HG02588 (cell line): ENCODE measurements around the gene METTL5.
"Not testable (repeated sequence)": the region's sequence is repeated elsewhere in the genome, so short reads cannot be mapped to it uniquely, and the experiment has no call there.

Experiments used
- ATAC-seq: cut with Tn5 transposase; IDR thresholded peaks from one replicate; pipeline ENCODE4 v1.9.1; 2021; ENCODE audit warnings: mild to moderate bottlenecking, moderate library complexity; ENCODE audit not compliant: unreplicated experiment

Gene METTL5

DNA sequence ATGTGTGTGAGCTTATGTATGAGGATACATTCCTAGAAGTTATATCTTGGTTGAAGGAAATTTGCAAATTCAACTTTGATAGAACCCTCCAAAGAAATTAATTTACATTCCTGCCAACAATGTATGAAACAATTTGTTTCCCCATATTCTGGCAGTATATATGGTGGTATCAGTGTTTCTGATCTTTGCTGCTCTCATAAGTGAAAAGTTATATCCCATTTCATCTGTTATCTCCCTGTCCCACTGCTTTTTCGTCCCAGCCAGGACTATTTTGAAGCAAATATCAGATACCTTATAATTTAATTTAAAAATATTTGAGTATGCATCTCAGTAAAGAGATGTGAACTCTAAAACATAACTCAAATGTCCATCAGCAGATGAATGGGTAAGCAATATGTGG, 9.7 kb upstream of the METTL5 start:
- no peak for ATAC-seq

DNA sequence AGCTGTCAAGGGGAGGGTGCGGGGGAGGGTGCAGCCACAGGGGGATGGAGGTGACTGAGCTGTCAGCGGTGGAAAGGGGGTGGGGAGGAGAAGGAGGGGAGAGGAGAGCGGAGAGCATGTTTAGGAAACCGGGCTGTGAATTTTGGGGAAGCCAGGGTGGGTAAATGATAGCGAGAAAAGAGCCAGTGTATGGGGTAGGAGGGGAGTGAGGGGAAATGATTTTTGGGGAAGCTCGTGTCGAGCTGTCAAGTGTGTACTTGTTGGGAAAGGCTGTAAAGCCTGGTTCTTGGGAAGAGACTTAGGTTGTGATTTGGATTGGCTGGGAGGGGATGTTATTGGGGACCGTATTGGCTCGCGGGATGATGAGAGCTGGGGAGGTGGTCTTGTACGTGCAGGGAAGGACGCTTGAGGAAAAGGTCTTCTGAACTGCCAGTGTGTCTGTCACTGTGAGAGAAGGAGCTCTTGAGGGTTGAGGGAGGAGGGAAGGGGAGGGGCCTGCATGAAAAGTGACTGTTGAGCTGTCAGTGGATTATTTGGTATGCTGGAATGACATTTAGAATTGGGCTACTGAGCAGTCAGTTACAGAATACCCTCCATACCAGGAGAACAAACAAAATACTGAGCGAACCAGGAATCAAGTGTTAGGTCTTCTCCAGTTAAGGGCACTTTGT, 3.6 kb upstream of the METTL5 start:
- ATAC-seq, result peak; percentile 23

DNA sequence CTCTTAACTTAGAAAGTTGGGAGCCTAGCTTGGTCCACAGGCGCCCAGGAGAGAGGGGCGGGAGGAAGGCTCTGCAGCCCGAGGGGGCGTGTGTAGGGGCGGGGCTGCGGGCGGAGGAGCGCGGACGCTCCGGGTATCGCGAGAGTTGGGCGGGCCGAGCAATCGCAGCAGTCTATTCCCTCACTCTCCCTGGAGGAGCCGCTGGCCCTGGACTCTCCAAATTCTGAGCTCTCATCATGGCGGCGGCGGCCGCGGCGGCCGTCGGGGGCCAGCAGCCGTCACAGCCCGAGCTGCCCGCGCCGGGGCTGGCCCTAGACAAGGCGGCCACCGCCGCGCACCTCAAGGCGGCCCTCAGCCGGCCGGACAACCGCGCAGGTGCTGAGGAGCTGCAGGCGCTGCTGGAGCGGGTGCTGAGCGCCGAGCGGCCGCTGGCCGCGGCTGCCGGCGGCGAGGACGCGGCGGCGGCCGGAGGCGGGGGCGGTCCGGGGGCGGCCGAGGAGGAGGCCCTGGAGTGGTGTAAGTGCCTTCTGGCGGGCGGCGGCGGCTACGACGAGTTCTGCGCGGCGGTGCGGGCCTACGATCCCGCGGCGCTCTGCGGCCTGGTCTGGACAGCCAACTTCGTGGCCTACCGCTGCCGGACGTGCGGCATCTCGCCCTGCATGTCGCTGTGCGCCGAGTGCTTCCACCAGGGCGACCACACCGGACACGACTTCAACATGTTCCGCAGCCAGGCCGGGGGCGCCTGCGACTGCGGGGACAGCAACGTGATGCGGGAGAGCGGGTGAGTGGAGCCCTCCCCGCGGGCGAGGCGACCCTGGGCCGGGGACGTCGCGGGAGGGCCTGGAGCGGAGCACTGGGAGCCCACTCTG, 2.8 kb upstream of the METTL5 start, which contains the start of gene UBR3:
Gene UBR3 (plus strand): TSS at position 183 of the 869 bp plus-strand sequence. CDS start 54 bp downstream, at position 237.
- ATAC-seq, result peak; percentile 79

DNA sequence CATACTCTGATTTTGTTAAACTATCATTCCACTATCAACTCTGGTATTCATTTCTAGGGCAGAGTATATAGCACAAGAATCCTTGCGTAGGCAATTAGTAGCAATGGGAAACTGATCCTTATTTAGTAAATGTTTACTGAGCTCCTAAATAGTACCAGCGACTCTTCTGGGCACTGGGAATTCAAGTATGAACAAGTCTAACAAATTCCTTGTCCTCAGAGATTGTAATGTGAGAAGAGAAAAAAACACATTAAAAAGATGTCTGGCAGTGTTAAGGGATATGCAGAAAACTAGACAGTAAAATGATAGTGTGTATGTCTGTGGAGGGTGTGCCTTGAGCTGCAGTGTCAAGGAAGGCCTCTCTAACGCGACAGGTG, 721 bp downstream of the METTL5 start:
- ATAC-seq, result no peak

DNA sequence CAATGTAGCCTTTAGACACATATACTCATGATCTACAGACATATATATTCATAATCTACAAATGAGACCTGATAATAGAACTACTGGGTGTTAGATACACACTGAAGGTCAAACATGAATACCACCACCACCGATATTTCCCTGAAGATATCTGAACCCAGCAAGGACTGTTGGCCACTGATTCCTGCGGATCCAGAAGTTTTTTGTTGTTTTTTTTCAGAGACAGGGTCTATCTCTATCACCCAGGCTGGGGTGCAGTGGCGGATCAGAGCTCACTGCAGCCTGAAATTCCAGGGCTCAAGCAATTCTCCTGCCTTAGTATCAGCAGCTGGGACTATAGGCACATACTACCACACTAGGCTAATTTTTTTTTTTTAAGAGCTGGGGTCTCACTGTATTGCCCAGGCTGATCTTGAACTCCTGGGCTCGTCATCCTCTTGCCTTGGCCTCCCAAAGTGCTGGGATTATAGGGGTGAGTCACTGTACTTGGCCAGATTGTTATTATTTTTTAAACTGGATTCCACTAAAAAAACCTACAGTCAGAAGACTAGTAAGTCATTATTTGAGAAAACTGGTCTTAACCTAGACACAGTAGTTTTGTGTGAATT, 1.8 kb downstream of the METTL5 start:
- ATAC-seq, result no peak

DNA sequence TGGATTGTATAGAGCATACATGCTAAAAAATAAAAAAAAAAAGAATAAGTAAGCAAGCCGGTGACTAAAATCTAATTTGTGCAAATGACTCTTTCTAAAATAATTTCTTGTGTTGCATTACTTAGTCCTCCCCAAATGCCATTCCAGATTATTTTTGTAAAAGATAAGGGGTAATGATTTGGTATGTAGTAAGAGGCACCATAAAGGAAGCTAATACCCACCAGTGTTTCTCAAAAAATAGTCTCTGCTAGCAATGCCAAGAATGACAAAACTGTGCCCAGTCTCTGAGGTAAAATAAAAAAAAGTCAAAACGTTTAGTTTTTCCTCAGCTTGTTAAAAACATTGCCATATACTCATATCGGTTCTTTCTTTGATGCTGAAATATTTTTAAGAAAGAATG, 2.7 kb downstream of the METTL5 start:
- no peak for ATAC-seq

DNA sequence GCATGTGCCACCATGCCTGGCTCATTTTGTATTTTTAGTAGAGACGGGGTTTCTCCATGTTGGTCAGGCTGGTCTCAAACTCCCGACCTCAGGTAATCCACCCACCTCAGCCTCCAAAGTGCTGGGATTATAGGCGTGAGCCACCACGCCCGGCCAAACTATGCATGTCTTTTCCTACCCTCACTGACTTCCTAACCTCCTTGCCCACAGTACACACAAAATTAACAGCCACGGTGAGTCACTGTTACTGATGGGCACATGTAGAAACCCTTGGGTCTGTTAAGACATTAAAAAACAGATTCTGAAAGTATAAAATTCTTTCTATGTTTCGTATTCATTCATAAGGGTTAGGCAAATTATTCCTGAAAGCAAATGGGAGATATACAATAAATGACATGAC, 4.6 kb downstream of the METTL5 start:
- ATAC-seq, result not testable (repeated sequence)

DNA sequence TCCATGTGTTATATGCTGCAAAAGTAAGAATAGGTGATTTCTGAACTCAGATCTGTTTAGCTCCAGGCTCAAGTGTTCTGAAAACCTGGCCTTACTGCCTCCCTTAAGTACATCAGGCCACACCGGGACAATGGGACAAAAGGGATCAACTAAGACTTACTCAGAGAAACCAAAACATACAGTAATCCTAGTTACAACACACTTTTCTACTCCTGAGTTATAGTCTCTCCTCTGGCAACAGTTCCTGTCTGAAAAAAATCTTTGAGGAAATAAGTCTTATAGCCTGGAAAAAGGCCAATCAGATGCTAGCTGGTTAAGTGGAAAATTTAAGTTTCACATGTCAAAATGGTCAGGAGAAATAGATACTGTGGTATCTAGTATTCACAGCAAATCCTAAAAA, 5.6 kb downstream of the METTL5 start:
- no peak for ATAC-seq

DNA sequence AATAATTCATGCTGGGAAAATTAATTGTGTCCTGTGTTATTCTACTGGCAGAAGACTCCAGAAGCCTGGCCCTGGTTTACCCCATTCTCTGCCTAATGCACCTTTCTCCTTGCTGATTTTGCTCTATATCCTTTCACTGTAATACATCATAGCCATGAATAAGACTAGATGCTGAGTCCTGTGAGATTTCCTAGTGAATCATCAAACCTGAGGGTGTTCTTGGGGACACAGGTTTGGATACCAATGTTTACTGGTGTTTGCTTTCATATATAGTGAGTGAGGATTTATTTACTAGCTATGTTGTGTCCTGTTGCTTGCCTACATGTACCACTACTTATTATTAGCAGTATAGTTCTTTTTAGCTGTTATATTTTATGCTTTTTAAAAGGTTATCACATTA, 6.5 kb downstream of the METTL5 start:
- no peak for ATAC-seq

DNA sequence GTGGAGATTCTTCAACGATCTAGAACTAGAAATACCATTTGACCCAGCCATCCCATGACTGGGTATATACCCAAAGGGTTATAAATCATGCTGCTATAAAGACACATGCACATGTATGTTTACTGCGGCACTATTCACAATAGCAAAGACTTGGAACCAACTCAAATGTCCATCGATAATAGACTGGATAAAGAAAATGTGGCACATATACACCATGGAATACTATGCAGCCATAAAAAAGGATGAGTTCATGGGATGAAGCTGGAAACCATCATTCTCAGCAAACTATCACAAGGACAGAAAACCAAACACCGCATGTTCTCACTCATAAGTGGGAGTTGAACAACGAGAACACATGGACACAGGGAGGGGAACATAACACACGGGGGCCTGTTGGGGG, 7.3 kb downstream of the METTL5 start:
- not testable (repeated sequence) for ATAC-seq

DNA sequence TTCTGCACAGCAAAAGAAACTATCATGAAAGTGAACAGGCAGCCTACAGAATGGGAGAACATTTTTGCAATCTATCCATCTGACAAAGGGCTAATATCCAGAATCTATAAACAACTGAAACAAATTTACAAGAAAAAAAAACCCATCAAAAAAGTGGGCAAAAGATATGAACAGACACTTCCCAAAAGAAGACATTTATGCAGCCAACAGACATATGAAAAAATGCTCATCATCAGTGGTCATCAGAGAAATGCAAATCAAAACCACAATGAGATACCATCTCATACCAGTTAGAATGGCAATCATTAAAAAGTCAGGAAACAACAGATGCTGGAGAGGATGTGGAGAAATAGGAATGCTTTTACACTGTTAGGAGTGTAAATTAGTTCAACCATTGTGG, 7.7 kb downstream of the METTL5 start:
- not testable (repeated sequence) for ATAC-seq

DNA sequence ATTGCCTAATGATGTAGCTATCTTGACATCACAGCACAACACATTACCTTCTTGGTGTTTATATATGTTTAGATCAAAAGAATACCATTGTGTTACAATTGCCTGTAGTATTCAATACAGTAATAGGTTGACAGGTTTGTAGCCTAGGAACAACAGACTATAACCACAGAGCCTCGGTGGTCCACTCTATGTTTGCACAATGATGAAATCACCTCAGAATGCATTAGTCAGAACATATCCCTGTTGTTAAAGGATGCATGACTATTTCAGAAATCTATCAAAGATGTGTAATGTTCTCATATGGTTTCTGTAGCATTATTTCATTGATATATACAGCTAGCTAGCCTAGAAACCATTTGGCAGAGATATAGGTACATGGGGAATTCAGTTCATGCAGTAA, 8.9 kb downstream of the METTL5 start:
- no peak for ATAC-seq

DNA sequence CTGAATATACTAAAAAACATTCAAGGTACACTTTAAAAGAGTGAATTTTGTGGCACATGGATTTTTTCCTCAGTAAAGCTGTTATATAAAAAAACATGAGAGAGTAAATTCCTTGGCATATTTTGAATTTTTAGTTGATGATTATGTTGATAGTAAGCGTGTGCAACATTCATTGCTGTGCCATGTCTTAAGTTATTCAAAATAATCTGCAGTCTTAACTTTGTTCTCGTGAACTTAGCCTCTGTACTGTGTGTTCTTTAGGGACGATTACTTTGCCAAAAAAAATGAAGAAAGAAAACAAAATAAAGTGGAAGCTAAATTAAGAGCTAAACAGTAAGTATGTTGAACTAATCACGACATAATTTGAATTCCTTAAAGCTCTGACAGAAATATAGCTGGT, 16.5 kb downstream of the METTL5 start:
- ATAC-seq, result no peak

DNA sequence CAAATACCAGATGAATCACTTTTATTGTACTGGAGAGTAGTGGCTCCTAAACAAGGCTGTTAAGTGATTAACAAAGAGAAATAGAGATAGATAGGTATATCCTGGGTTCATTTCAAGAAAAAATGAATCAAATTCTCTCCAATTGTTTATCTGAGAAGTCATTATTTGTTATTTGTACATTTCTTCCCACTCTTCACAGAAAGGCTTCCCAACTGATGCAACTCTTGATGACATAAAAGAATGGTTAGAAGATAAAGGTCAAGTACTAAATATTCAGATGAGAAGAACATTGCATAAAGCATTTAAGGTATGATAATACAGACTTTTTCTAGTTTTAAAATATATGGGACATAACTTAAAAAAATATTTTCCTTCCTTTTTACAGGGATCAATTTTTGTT, 18.1 kb downstream of the METTL5 start:
- no peak for ATAC-seq

DNA sequence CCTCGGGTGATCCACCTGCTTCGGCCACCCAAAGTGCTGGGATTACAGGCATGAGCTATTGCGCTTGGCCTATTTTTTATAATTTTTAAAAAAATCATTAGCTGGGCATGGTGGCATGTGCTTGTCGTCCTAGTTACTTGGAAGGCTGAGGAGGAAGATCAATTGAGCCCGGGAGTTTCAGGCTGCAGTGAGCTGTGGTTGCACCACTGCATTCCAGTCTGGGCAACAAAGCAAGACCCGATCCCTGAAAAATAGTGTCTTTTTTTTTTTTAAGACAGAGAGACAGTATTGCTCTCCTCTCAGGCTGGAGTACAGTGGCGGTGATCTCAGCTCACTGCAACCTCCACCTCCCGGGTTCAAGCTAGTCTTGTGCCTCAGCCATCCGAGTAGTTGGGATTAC, 21.2 kb downstream of the METTL5 start:
- ATAC-seq, result no peak

DNA sequence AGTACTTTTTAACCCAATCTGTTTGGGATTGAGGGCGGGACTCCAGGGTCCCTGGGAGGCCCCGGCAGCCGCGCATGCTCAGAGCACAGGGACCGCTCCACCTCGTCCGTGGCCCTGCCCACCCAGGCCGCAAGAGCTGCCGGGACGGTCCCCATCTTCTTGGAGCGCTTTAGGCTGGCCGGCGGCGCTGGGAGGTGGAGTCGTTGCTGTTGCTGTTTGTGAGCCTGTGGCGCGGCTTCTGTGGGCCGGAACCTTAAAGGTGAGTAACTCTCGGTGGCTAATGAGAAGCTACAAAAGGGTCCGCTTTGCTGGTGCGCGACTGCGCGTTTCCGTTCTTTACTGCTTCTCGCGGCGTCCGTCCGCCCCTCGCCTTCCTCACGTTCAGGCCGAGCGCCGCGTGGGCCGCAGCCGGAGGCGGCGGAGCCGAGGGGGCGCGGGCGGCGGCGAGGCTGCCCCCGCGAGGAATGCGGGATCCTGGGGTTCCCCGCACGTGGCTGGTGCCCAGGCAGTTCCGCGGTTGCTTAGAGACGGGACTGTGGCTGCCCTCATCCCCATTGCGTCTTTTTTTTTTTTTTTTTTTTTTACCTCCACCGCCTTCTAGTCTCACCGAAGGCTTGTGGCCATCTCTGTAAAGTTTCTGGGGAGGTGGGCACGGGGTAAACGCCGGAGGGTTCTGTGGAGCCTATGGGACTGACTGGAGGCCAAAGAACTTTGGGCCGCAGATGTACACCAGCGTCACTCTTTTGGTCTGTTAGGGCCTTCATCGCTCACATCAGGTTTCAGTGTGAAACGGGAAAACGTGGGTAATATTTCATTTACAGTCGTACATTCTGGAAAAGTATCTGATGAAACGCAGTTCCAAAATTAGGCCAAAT, 25.8 kb downstream of the METTL5 start, which contains the start of gene SSB:
Gene SSB (plus strand): TSS at position 154 of the 875 bp plus-strand sequence. CDS start 2,090 bp downstream, outside the sequence.
- ATAC-seq, result peak; percentile 98

DNA sequence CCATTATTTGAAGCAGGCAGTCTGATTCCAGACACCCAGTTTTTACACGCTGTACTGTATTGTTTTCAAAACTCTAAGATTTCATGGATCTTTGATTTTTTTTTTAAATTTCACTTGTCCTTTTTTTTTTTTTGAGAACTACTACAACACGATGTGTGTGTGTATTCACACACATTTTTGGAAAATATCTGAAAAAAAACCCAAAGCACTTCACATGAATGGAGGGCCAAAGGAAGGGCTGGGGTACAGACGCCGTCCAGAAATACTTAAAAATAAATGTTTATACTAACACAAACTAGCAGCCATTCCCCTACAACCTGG, 26.3 kb downstream of the METTL5 start:
- ATAC-seq, result no peak

DNA sequence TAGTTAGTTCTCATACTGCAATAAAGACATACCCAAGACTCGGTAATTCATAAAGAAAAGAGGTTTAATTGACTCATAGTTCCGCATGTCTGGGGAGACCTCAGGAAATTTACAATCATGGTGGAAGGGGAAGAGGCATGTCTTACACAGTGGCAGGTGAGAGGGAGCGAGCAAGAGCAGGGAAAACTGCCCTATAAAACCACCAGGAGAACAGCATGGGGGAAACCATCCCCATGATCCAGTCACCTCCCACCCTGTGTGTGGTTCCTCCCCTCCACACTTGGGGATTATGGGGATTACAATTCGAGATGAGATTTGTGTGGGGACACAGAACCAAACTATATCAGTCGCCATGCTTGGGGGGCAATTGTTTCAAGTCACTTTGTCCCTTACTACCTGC, 27.1 kb downstream of the METTL5 start:
- ATAC-seq, result no peak

DNA sequence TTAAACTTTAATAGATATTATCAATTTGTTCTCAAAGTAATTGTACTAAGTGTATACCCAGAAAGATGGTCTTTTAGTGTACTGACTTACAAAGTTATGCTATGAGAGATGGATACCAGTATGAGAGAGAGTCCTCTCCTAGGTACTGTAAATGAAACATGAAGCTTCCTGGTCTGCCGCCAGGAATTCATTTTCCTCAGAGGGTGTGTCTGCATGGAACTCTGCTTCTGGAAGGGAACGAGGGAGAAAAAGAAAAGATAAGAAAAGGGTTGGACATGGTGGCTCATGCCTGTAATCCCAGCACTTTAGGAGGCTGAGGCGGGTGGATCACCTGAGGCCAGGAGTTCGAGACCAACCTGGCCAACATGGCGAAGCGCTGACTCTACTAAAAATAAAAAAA, 28.3 kb downstream of the METTL5 start:
- no peak for ATAC-seq

DNA sequence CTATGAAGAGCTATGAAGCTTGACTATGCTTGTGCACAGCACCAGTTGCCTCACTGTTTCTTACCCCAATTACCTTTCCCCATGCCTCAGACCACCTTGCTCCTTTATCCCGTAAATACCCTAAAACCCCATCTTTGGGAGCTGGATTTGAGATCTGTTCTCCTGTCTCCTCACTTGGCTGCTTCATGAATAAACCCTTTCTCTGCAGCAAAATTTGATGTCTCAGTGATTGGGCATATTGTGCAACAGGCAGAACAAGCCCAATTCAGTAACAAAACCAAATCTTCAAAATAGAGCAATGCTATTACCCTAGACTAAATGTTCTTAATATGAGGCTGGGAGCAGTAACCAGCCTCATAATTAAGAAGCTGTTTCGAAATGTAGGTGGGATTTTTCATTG, 29.5 kb downstream of the METTL5 start:
- ATAC-seq, result no peak

DNA sequence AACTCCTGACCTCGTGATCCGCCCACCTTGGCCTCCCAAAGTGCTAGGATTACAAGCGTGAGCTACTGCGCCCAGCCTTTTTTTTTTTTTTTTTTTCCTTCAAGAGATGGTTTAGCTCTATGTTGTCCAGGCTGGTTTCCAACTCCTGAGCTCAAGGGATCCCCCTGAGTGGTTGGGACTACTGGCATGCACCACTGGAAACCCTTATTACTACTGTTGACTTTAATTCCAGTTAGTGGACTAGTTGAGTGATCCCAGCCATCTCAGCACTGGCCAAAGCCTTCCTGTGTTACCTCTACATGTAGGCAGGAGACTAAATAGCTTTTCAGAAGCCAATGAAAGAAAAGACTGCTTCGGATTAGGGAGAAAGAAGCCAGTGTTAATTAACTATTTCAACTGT, 34.1 kb downstream of the METTL5 start:
- no peak for ATAC-seq
